HepG2 (cell line): Measurements from ENCODE around the gene PLIN4. TPM values are rescaled to one million over a fixed set of nuclear protein-coding genes. Genes with fewer than 3 reads are reported as not detected.

ENCODE experiments used
- ELF1 ChIP-seq: sonication (generic); formaldehyde crosslinking; IDR thresholded peaks from 2 replicates; pipeline ENCODE4 v1.4.0; 2020; ENCODE audit warnings: missing genetic modification reagents
- GRHL1 ChIP-seq: sonication (generic); formaldehyde crosslinking; conservative IDR thresholded peaks from 2 replicates; pipeline ENCODE4 v1.8.0; 2022; ENCODE audit warnings: missing genetic modification reagents
- KLF9 ChIP-seq: IDR thresholded peaks from 2 replicates; pipeline ENCODE4 v1.6.1; 2016; ENCODE audit warnings: low read depth
- MLLT10 ChIP-seq: sonication (generic); formaldehyde crosslinking; IDR thresholded peaks from 2 replicates; pipeline ENCODE4 v1.4.0; 2020; ENCODE audit warnings: missing genetic modification reagents
- NFYB ChIP-seq: sonication (generic); formaldehyde crosslinking; IDR thresholded peaks from 2 replicates; pipeline ENCODE4 v1.4.0; 2020; ENCODE audit warnings: missing genetic modification reagents
- TBX3 ChIP-seq: fragments of 450-650 bp; IDR thresholded peaks from 2 replicates; pipeline ENCODE4 v1.6.1; 2017; ENCODE audit warnings: antibody characterized with exemption, mild to moderate bottlenecking, inconsistent platforms, borderline replicate concordance
- TEAD2 ChIP-seq: sonication (generic); formaldehyde crosslinking; IDR thresholded peaks from 2 replicates; pipeline ENCODE4 v1.9.0; 2021; ENCODE audit warnings: missing genetic modification reagents
- THRA ChIP-seq: sonication (generic); formaldehyde crosslinking; IDR thresholded peaks from 2 replicates; pipeline ENCODE4 v1.4.0; 2020; ENCODE audit warnings: missing genetic modification reagents, borderline replicate concordance
- TRAFD1 ChIP-seq: sonication (generic); formaldehyde crosslinking; IDR thresholded peaks from 2 replicates; pipeline ENCODE4 v1.5.1; 2020; ENCODE audit warnings: missing genetic modification reagents, mild to moderate bottlenecking, borderline replicate concordance
- ZFP1 ChIP-seq: IDR thresholded peaks from 2 replicates; pipeline ENCODE4 v1.6.1; 2016
- ZNF350 ChIP-seq: sonication (generic); formaldehyde crosslinking; IDR thresholded peaks from 2 replicates; pipeline ENCODE4 v1.4.0; 2020; ENCODE audit warnings: mild to moderate bottlenecking, low read depth, missing genetic modification reagents, borderline replicate concordance
- ZNF879 ChIP-seq: sonication (generic); formaldehyde crosslinking; IDR thresholded peaks from 2 replicates; pipeline ENCODE4 v1.8.1; 2023; ENCODE audit warnings: missing genetic modification reagents
- polyA plus RNA-seq, 8 experiments: library from polyadenylated mRNA; depleted of rRNA in 3 of 8; stranded (reverse) in 7 of 8; unstranded in 1 of 8; fragments of >200 nt; fragmentation: Illumina TruSeq in 4 of 8; extraction: Trizol in 4 of 8; gene quantifications; 2 replicates each; pipeline versions ENCODE4 v1.2.1 to v1.2.3, GENCODE V29; 2011 to 2016; ENCODE audit warnings: low read depth in 4 of 8, missing spikeins in 1 of 8, mixed read lengths in 1 of 8; ENCODE audit not compliant: insufficient read depth in 1 of 8
- total RNA-seq, 5 experiments: library from RNA; depleted of rRNA; stranded (reverse); fragments of >200 nt; fragmentation: Illumina TruSeq; extraction: Trizol; gene quantifications; 2 replicates each; pipeline ENCODE4 v1.2.3, GENCODE V29; 2016; ENCODE audit warnings: low read depth in 1 of 5
- TF ChIP-seq, protein P1 (sequence below): sonication (generic); formaldehyde crosslinking; IDR thresholded peaks from 2 replicates; pipeline ENCODE4 v1.4.0; 2020; ENCODE audit warnings: missing genetic modification reagents
- TF ChIP-seq, protein P2 (sequence below): sonication (generic); formaldehyde crosslinking; IDR thresholded peaks from 2 replicates; pipeline ENCODE4 v1.8.0; 2022; ENCODE audit warnings: low read depth, missing genetic modification reagents
- TF ChIP-seq, protein P3 (sequence below): sonication (generic); formaldehyde crosslinking; IDR thresholded peaks from 2 replicates; pipeline ENCODE4 v1.4.0; 2020; ENCODE audit warnings: missing genetic modification reagents, borderline replicate concordance

PLIN4 gene
- total and polyA plus RNA-seq, 2 of the 13 experiments (the other 11 are each of a cell fraction or from before 2014, with no cell fraction given), result 1.1 to 1.3 TPM

GRCh38 chr19:4523306-4524110 lies 5.2 kb upstream of the PLIN4 start (continued):
- no peak for TF ChIP-seq ELF1 (CRISPR knock-in tag)
- no peak for TF ChIP-seq NFYB
- TF ChIP-seq, protein P1, sequence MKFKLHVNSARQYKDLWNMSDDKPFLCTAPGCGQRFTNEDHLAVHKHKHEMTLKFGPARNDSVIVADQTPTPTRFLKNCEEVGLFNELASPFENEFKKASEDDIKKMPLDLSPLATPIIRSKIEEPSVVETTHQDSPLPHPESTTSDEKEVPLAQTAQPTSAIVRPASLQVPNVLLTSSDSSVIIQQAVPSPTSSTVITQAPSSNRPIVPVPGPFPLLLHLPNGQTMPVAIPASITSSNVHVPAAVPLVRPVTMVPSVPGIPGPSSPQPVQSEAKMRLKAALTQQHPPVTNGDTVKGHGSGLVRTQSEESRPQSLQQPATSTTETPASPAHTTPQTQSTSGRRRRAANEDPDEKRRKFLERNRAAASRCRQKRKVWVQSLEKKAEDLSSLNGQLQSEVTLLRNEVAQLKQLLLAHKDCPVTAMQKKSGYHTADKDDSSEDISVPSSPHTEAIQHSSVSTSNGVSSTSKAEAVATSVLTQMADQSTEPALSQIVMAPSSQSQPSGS (CRISPR knock-in tag), result peak; percentile 34; the same call in 1 of the 2 replicates
- 0 out of 2 replicates have a peak, but pooled peaks have one; percentile 71 for TF ChIP-seq TRAFD1 (CRISPR knock-in tag)
- TF ChIP-seq THRA, result peak; percentile 72; the same call in 1 of the 2 replicates
- no peak; the same call in 1 of the 2 replicates for TF ChIP-seq ZNF350 (CRISPR knock-in tag)
- TF ChIP-seq KLF9 (CRISPR knock-in tag), result no peak
- no peak for TF ChIP-seq ZFP1 (CRISPR knock-in tag)
- TF ChIP-seq, protein P2, sequence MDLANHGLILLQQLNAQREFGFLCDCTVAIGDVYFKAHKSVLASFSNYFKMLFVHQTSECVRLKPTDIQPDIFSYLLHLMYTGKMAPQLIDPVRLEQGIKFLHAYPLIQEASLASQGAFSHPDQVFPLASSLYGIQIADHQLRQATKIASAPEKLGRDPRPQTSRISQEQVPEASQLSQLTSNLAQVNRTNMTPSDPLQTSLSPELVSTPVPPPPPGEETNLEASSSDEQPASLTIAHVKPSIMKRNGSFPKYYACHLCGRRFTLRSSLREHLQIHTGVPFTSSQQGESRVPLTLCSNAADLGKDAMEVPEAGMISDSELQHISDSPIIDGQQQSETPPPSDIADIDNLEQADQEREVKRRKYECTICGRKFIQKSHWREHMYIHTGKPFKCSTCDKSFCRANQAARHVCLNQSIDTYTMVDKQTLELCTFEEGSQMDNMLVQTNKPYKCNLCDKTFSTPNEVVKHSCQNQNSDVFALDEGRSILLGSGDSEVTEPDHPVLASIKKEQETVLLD (CRISPR knock-in tag), result no peak
- TF ChIP-seq TBX3, result no peak
- no peak for TF ChIP-seq ZNF879 (CRISPR knock-in tag)
- TF ChIP-seq GRHL1 (CRISPR knock-in tag), result no peak
- TF ChIP-seq, protein P3, sequence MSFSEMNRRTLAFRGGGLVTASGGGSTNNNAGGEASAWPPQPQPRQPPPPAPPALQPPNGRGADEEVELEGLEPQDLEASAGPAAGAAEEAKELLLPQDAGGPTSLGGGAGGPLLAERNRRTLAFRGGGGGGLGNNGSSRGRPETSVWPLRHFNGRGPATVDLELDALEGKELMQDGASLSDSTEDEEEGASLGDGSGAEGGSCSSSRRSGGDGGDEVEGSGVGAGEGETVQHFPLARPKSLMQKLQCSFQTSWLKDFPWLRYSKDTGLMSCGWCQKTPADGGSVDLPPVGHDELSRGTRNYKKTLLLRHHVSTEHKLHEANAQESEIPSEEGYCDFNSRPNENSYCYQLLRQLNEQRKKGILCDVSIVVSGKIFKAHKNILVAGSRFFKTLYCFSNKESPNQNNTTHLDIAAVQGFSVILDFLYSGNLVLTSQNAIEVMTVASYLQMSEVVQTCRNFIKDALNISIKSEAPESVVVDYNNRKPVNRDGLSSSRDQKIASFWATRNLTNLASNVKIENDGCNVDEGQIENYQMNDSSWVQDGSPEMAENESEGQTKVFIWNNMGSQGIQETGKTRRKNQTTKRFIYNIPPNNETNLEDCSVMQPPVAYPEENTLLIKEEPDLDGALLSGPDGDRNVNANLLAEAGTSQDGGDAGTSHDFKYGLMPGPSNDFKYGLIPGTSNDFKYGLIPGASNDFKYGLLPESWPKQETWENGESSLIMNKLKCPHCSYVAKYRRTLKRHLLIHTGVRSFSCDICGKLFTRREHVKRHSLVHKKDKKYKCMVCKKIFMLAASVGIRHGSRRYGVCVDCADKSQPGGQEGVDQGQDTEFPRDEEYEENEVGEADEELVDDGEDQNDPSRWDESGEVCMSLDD (CRISPR knock-in tag), result 0 out of 2 replicates have a peak, but pooled peaks have one; percentile 45
- TF ChIP-seq MLLT10 (CRISPR knock-in tag), result no peak
- no peak for TF ChIP-seq TEAD2 (CRISPR knock-in tag)
